ENCODE results near the gene CLDN1. TPM values are rescaled to one million over a fixed set of nuclear protein-coding genes. Genes with fewer than 3 reads are reported as not detected.

The CLDN1 gene
- total RNA-seq, 4 donors from 2014 or later: 0.37 to 0.95 (median 0.82) TPM; not detected in 1

DNA sequence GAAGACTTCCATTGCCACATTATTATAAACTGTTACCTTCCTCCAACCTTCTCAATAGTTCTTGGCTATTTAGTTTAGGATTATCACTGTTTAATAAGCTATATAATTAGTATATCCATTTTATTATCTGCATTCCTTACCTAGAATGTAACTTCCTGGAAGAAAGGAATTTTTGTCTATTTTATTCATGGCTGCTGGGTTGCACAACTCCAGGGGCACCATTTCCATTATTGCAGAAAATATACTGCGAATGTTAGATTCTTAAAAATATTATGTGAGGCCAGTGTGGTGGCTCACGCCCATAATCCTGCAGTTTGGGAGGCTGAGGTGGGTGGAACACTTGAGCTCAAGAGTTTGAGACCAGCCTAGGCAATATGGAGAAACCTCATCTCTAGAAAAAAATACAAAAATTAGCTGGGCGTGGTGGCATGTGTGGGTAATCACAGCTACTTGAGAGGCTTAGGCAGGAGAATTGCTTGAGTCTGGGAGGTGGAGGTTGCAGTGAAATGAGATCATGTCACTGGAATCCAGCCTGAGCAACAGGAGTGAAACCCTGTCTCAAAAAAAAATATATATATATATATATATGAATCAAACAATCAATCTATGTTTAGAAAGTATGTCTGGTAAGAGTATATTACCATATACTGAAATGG, 19.9 kb downstream of the CLDN1 start:
- H3K27ac ChIP-seq: no peak overlapping the region
- no peaks in the 10 kb centered on the region for H3K36me3 ChIP-seq
- in situ Hi-C loops (cut with MboI; ENCODE audit: low pct_ligation_motif_present in 1 of 4, low pct_unique_long_range_greater_than_20kb in 1 of 4, low sequenced_read_pairs in 3 of 4) (no loop called here), intact Hi-C loops (cut with DNase I; ENCODE audit: low total_unique reads) (no loop called here)
- H3K27me3 ChIP-seq: no peaks in the 10 kb centered on the region
- peaks cover 0 to 1% (median 0%) of the 10 kb centered on the region in 4 donors for H3K4me1 ChIP-seq
- WGBS, 2 donors (ENCODE audit: low coverage in 1 of 2): 82 to 100% methylated on average over 3 of the region's 3 CpGs
- no peak for DNase-seq
- no peaks in the 10 kb centered on the region for H3K9me3 ChIP-seq
- no peak overlapping the region for H3K4me3 ChIP-seq
- TF ChIP-seq POLR2AphosphoS5 (IDR thresholded peaks at IDR 0.05): no peak

DNA sequence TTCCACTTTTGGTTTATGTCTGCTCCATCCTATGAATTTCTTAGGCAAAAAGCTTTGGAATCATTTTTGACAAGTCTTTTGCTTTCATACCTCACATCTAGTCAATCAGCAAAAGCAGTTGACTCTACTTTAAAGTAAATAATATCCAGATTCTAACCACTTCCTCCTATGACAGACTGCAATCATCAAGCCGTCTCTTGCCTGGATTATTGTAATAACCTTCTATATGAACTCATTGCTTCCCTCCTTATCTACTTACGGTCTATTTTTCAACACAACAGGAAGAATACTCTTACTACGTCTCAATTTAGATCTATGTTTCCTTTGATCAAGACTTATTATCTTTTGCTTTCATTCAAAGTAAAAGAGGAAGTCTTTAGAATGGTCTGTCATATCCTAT, 20.7 kb downstream of the CLDN1 start:
- H3K27me3 ChIP-seq: no peaks in the 10 kb centered on the region
- in situ Hi-C loops (cut with MboI; ENCODE audit: low pct_ligation_motif_present in 1 of 4, low pct_unique_long_range_greater_than_20kb in 1 of 4, low sequenced_read_pairs in 3 of 4): no loop called here
- H3K36me3 ChIP-seq: no peaks in the 10 kb centered on the region
- TF ChIP-seq, protein P1, sequence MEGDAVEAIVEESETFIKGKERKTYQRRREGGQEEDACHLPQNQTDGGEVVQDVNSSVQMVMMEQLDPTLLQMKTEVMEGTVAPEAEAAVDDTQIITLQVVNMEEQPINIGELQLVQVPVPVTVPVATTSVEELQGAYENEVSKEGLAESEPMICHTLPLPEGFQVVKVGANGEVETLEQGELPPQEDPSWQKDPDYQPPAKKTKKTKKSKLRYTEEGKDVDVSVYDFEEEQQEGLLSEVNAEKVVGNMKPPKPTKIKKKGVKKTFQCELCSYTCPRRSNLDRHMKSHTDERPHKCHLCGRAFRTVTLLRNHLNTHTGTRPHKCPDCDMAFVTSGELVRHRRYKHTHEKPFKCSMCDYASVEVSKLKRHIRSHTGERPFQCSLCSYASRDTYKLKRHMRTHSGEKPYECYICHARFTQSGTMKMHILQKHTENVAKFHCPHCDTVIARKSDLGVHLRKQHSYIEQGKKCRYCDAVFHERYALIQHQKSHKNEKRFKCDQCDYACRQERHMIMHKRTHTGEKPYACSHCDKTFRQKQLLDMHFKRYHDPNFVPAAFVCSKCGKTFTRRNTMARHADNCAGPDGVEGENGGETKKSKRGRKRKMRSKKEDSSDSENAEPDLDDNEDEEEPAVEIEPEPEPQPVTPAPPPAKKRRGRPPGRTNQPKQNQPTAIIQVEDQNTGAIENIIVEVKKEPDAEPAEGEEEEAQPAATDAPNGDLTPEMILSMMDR (IDR thresholded peaks at IDR 0.05): no peak
- TF ChIP-seq POLR2AphosphoS5 (IDR thresholded peaks at IDR 0.05): no peak
- TF ChIP-seq EP300 (IDR thresholded peaks at IDR 0.05; ENCODE audit: low read depth): no peak
- no peak for TF ChIP-seq POLR2A (IDR thresholded peaks at IDR 0.05)
- no peaks in the 10 kb centered on the region for H3K4me1 ChIP-seq
- H3K27ac ChIP-seq: no peak overlapping the region
- WGBS, 2 donors (ENCODE audit: low coverage in 1 of 2): 22 to 33% methylated on average over 3 of the region's 3 CpGs
- H3K9me3 ChIP-seq: no peaks in the 10 kb centered on the region
- DNase-seq: no peak
- intact Hi-C loops (cut with DNase I; ENCODE audit: low total_unique reads): no loop called here
- no peak overlapping the region for H3K4me3 ChIP-seq

DNA sequence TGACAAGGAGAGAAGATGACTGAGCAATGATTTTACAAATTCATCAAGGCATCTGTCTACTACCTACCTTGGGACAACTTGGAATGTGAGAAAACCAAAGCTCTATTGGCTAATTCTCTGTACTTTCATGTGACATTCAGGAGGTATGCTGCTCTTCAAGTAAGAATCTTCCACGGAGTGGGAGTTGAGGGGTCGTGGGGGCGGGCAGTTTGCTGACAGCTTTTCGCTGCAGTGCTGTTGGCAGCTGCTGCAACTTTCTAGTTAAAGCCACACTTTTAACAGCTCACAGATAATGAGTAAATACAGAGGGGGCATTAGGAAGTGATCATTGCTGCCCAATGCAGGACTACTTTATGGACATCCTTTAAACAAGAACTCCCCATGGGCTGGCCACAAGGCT, 22.3 kb downstream of the CLDN1 start:
- Histone ChIP-seq H3K4me3 (no peak overlapping the region), H3K4me1 (no peaks in the 10 kb centered on the region), H3K36me3 (no peaks in the 10 kb centered on the region), H3K27ac (no peak overlapping the region), H3K27me3 (no peaks in the 10 kb centered on the region), H3K9me3 (no peaks in the 10 kb centered on the region)
- intact Hi-C loops (cut with DNase I; ENCODE audit: low total_unique reads) (no loop called here), in situ Hi-C loops (cut with MboI; ENCODE audit: low pct_ligation_motif_present in 1 of 4, low pct_unique_long_range_greater_than_20kb in 1 of 4, low sequenced_read_pairs in 3 of 4) (no loop called here)
- TF ChIP-seq POLR2A (IDR thresholded peaks at IDR 0.05) (no peak), POLR2AphosphoS5 (IDR thresholded peaks at IDR 0.05) (no peak), EP300 (IDR thresholded peaks at IDR 0.05; ENCODE audit: low read depth) (no peak)
- TF ChIP-seq, protein P1 (IDR thresholded peaks at IDR 0.05): no peak
- DNase-seq: no peak
- 71 to 72% methylated on average over 3 to 4 of the region's 4 CpGs for WGBS, 2 donors (ENCODE audit: low coverage in 1 of 2)

DNA sequence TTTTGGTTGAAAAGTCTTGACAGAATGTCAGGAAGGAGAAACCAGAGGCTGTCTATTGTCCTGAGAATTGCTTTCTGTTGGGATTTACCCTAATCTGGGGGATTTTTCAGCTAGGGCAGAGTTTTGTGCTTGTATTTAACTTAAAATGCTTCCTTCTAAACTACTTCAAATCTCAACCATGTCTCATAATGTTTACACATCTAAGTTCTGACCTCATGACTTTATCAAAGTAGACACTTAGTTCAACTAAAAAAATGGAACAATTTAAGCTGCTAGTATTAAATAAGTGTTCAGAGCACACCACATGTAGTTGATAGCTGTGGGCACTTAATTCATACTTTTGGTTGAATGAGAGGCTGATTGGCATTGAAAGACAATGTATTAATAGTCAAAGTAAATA, 28.2 kb downstream of the CLDN1 start:
- Histone ChIP-seq H3K4me3 (no peak overlapping the region), H3K27ac (no peak overlapping the region), H3K4me1 (no peaks in the 10 kb centered on the region), H3K9me3 (peaks cover 0 to 5% of the 10 kb centered on the region in 2 donors), H3K27me3 (no peaks in the 10 kb centered on the region), H3K36me3 (no peaks in the 10 kb centered on the region)
- in situ Hi-C loops (cut with MboI; ENCODE audit: low pct_ligation_motif_present in 1 of 4, low pct_unique_long_range_greater_than_20kb in 1 of 4, low sequenced_read_pairs in 3 of 4): no loop called here
- TF ChIP-seq, protein P1 (IDR thresholded peaks at IDR 0.05): no peak
- TF ChIP-seq POLR2A (IDR thresholded peaks at IDR 0.05) (no peak), POLR2AphosphoS5 (IDR thresholded peaks at IDR 0.05) (no peak), EP300 (IDR thresholded peaks at IDR 0.05; ENCODE audit: low read depth) (no peak)
- DNase-seq: no peak
- intact Hi-C loops (cut with DNase I; ENCODE audit: low total_unique reads): no loop called here

DNA sequence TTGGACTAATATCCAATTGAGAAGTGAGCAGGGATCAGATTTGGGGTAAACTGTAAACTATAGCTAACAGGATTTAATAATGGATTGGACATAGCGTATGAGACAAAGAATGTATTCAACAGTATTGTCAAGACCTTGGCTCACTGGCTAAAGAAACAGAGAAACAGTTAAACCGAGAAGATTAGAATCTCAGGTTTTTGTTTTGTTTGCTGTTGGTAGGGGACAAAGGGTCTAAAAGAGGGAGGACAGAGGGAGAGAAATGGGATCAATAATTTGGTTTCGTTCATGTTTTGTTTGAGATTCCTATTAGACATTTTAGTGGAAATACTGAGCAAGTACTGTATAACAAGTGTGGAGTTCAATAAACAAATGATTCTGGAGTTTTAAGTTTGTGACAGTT, 28.6 kb downstream of the CLDN1 start:
- no peak overlapping the region for H3K27ac ChIP-seq
- H3K27me3 ChIP-seq: no peaks in the 10 kb centered on the region
- H3K4me3 ChIP-seq: no peak overlapping the region
- TF ChIP-seq POLR2A (IDR thresholded peaks at IDR 0.05) (no peak), EP300 (IDR thresholded peaks at IDR 0.05; ENCODE audit: low read depth) (no peak), POLR2AphosphoS5 (IDR thresholded peaks at IDR 0.05) (no peak)
- TF ChIP-seq, protein P1 (IDR thresholded peaks at IDR 0.05): no peak
- peaks cover 0 to 5% of the 10 kb centered on the region in 2 donors for H3K9me3 ChIP-seq
- in situ Hi-C loops (cut with MboI; ENCODE audit: low pct_ligation_motif_present in 1 of 4, low pct_unique_long_range_greater_than_20kb in 1 of 4, low sequenced_read_pairs in 3 of 4) (no loop called here), intact Hi-C loops (cut with DNase I; ENCODE audit: low total_unique reads) (no loop called here)
- H3K4me1 ChIP-seq: no peaks in the 10 kb centered on the region
- no peaks in the 10 kb centered on the region for H3K36me3 ChIP-seq
- WGBS, 2 donors (ENCODE audit: low coverage in 1 of 2): 87 to 91% methylated on average over 3 of the region's 3 CpGs
- DNase-seq: no peak

Data from transverse colon (tissue), 4 donors.